Amniotic epithelial cell (primary cell): ENCODE measurements around the gene DAGLA.

Experiments used
- DNase-seq: peaks from one replicate; pipeline ENCODE4 v3.0.0-alpha.2; 2010; ENCODE audit warnings: low read depth

Gene DAGLA

DNA sequence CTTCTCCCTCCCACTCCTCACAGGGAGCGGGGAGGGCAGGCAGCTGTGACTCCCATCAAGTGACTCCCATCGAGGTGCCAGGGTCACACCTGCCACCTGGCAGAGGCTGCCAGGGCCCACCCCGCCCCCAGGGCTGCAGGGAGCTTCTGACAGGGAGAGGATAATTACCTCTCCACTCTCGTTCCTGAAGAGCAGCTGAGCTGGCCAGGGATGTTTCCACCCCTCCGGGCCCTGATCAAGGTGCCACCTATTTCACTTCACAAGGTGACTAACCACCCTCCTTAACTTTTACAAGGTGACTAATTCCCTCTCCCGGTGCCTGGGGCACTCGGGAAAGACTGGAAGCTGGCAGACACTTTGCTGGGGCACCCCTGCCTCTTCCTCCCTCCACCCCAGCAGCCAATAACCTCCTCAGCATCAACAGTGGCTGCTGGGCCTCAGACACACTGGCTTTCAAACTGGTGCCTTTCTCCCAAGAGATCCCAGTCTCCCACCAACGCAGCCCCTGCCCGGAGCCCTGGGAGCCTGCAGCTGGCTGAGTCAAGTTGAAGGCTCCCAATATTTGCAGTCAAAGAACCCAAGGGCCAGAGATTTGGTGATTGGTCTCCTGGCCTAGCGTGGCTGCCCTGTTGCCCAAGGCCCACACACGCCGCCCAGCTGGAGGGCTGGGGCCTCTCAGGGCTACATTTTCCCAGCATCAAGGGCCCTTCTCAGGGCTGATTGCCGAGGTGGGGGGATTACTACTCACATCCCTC is 50.2 kb downstream of the DAGLA start:
- no peak for DNase-seq

DNA sequence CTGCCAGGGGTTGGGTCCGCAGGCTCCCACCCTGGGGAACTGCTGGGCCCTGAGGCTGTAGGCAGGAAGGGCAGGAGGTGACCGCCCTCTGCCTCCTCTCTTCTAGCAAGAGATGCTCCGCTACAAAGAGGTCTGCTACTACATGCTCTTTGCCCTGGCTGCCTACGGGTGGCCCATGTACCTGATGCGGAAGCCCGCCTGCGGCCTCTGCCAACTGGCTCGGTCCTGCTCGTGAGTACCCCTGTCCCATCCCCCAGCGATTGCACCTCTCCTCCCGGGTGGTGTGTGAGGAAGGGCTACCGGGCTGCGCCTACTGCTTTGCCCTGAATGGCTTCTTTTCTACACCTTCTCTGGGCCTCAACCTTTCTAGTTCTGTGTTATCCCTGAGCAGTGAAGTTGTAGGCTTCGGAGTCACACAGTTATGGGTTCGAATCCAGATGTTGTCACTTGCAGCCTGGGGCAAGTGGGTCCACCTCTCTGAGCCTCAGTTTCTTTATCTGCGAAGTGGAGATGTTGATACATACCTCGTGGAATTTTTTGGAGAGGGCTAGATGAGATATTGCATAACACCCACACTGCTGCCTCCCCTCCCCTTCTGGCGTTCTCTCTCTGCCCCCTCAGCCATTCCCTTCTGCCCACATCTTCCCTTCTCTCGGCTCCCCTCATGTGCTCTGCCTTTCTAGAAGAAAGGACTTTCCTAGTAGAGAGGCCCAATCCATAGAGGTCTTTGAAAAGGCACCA is 51.2 kb downstream of the DAGLA start:
- no peak for DNase-seq

GRCh38 chr11:61731952-61732675 is 51.9 kb downstream of the DAGLA start:
- no peak for DNase-seq

- DNase-seq = no peak
These were observed 52.5 kb downstream of the DAGLA start for GRCh38 chr11:61732705-61733104.

GRCh38 chr11:61733120-61733978 is 53.2 kb downstream of the DAGLA start:
- peak; percentile 71 for DNase-seq

GRCh38 chr11:61734767-61735166 is 54.6 kb downstream of the DAGLA start:
- DNase-seq = no peak

DNA sequence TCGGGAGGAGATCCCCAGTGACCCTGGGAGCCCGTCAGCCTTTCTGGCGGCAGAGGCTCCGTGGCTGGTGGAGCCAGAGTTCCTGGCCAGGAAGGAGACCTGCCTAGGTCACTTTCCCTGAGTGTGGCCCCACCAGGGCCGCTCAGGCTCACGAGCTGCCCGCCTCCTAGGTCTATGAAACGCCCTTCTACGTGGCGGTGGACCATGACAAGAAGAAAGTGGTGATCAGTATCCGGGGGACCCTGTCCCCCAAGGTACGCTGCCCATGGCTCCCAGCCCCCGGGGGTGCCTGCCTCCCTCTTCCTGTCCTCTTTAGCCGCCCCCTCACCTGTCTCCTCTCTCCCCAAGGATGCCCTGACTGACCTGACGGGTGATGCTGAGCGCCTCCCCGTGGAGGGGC is 55.2 kb downstream of the DAGLA start:
- no peak for DNase-seq

DNA sequence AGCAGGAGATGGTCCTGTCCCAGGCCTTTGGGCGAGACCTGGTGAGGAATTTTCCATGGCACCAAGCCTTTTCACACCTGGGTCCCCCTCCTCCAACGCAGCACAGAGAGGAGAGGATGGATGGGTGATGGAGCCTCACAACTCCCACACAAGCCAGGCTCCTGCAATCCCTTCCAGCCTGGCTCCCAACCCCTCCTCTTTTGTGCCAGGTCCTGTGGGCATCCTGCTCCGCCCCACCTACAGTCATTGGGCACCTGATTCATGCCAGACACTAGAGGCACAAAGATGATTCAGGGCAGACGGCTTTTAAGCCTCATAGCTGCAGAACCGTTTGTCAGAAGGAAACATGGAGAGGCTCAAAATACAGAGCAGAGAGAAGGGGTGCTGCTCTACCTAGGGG is 56.1 kb downstream of the DAGLA start:
- no peak for DNase-seq

- DNase-seq = no peak
These were observed 56.9 kb downstream of the DAGLA start for GRCh38 chr11:61737131-61737530.

DNA sequence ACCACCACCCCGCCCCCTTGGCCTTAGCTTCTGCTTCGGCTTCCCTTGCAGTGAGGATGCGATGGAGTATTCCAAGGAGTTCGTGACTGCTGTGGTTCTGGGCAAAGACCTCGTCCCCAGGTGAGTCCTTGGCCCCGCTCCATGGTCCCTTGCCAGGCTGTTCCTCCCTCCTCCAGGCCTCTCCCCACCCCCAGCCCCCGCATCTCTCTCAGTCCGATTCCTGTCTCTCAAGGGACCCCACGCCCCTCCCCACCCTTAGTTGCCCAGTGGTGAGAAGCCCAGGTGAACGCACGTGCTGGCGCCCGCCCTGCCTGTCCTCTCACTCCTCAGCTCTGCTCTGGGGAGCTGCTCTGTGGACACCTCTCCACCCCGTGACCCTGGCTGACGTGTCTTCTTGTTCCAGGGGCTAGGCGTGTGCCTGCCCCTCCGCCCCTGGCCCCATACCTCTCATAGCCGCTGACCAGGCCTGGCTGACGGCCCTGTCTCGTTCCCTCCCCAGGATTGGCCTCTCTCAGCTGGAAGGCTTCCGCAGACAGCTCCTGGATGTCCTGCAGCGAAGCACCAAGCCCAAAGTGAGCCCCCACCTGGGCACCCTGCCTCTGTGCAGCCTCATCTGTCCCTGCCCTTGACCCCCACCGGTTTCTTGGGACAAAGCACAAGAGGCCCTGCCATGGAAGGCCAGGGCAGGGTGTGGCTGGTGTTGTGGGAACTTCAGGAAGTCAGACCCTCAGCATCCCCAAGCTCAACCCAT is 57.6 kb downstream of the DAGLA start:
- no peak for DNase-seq

GRCh38 chr11:61738776-61739175 is 58.6 kb downstream of the DAGLA start:
- DNase-seq = no peak

DNA sequence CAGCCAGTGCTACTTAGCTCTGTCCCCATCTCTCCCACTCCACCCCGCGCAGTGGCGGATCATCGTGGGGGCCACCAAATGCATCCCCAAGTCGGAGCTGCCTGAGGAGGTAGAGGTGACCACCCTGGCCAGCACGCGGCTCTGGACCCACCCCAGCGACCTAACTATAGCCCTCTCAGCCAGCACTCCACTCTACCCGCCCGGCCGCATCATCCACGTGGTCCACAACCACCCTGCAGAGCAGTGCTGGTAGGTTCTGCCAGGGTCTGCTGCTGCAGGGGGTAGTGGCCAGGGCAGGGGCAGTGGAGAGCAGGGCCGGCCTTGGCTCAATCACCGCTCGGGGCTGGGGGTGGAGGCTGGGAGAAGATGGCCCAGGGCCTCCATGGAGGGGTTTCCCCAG is 59.2 kb downstream of the DAGLA start:
- no peak for DNase-seq

DNA sequence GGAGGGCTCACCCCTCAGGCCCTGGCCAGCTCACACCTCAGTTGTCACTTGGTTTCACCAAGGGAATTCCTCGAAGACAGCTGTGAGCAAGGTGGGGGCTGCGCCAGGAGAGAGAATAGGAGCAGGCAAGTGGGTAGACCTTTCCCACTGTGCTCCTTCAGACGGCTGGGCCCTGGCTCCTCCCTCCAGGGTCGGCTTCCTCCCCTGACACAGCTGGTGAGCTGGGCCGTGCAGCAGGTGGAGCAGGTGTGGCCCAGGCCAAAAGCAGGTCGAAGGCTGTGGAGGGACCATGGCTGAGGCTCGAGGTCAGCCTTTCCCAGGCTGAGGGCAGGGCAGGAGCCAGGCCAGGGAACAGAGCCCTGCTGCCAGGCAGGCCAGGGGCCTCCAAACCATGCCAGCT is 59.8 kb downstream of the DAGLA start:
- no peak for DNase-seq

DNA sequence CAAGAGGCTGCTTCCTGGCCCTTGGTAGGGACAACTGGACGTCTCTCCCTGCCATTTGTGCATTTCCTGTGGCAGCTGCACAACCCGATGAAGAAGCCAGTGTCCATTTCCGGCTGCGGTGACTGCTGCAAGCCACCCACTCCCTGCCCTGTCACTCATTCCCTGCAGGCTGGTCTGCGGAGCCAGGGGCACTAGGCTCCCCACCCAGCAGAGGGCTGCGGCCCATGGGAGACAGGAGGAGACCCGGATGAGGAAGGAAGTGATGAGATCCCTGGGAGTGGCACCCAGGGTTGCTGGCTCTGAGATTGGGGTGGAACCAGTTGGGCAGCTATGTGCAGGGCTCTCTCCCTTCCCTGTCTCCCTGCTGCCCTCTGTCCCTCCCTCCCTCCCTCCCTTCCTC is 62.2 kb downstream of the DAGLA start:
- DNase-seq = no peak

GRCh38 chr11:61743486-61744095 is 63.4 kb downstream of the DAGLA start:
- DNase-seq = no peak

DNA sequence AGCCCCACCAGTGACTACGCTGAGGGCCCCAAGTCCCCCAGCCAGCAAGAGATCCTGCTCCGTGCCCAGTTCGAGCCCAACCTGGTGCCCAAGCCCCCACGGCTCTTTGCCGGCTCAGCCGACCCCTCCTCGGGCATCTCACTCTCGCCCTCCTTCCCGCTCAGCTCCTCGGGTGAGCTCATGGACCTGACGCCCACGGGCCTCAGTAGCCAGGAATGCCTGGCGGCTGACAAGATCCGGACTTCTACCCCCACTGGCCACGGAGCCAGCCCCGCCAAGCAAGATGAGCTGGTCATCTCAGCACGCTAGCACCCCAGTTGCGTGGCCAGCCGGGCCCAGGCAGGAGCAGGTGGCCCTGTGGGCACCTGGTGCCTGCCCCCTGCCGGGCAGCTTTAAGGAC is 64.0 kb downstream of the DAGLA start:
- DNase-seq = no peak

GRCh38 chr11:61744609-61745156 is 64.5 kb downstream of the DAGLA start:
- DNase-seq = no peak

DNA sequence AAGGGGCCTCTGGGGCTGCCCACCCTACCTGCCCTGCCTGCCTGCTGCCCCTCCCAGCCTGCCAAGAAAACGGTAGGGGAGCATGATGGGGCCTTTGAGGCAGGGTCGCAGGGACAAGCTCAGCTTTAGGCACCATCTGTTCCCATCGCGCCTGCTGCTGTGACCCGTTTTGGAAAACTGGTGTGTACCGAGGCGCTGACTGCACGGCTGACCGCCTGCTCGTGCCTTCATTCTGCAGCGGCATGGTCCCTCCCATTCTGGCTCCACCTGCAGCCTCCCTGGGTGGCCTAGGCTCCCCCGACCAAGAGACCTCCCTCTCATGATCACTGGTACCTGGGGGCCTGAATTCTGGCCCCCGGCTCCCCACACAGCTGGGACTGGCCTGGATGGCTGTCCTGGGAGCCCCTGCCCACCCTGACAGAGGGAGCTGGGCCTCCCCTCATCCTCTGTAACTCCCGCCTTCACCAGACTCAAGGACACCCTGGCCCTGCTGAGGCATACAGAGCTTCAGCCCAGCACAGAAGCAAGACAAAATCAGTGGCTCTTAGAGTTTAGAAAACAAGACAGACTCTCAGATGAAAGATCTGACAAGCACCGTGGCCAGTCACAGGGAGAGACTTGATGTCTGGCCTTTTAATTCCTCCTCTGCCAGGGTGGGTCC is 65.7 kb downstream of the DAGLA start:
- DNase-seq = no peak

DNA sequence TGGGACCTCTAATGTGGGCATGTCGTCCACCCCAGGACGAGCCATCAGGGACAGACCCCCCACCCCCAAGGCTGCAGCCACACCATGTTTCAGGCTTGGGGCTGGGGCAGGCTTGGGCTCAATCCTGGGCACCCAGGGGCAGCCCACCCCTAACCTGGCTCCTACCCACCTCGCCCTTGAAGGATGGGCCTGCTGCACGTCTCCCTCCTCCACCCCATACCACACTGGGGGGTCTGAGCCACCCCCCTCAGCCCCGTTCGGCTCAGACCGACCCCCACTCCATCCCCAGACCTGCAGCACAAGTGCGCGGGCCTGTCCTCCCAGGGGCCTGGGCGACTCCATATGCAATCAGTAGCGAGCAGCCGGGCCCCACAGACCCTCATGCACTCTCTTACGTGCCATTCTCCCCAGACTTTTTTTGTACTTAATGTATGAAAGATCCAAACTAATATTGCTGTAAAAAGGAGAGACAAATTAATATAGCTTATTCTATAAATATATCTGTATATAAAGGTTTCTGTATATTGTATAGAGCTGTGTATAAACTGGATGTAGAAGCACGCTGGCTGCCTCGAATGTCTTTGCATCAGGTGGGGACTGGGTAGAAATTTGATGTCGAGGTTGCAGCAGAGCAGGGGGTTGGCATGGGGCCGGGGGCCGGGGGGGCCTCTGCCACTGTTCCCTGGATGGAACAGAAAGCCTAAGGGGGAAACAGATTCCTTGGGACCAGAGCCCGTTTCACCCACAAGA is 66.4 kb downstream of the DAGLA start:
- DNase-seq = no peak
